ENCODE measurements around the gene CRIP1. TPM values are rescaled to one million over a fixed set of nuclear protein-coding genes. Genes with fewer than 3 reads are reported as not detected.
A peak's percentile ranks its signal among the peaks of the same experiment; 100 is the strongest.

CRIP1 gene
- total RNA-seq, 1 donor from 2014 or later, result 99.3 TPM

DNA sequence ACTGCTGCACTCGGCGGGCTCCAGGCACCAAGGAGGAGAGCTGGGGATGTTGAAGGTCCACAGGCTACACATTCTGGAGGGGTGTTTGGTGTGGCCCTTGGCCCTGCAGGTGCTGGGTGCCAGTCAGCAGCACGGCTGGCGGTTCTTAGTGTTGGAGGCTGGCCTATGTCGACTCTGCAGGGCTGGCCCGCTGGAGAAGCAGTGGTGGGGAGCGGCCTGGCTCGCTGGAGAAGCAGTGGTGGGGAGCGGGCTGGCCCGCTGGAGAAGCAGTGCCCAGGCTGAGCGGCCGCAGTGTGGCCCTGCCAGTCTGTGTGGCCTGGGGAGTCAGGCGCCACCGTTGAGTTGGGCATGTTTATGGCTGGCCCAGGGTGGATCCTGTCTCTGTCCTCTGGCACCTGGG lies 39.7 kb upstream of the CRIP1 start:
- Mint-ChIP-seq H3K9me3 (no peaks in the 10 kb centered on the region), H3K4me1 (no peaks in the 10 kb centered on the region), H3K4me3 (no peak overlapping the region), H3K27me3 (no peaks in the 10 kb centered on the region), H3K27ac (no peak overlapping the region), H3K36me3 (ENCODE audit: low read depth) (peaks cover 10% of the 10 kb centered on the region)
- no peak for DNase-seq
- intact Hi-C loops (cut with micrococcal nuclease), result no loop called here

- Mint-ChIP-seq H3K9me3 (no peaks in the 10 kb centered on the region), H3K4me1 (no peaks in the 10 kb centered on the region), H3K4me3 (no peak overlapping the region), H3K27ac (no peak overlapping the region), H3K36me3 (ENCODE audit: low read depth) (peaks cover 6% of the 10 kb centered on the region), H3K27me3 (no peaks in the 10 kb centered on the region)
- intact Hi-C loops (cut with micrococcal nuclease), result no loop called here
- DNase-seq, result no peak
Measured at GRCh38 chr14:105447651-105448640, 38.7 kb upstream of the CRIP1 start.

DNA sequence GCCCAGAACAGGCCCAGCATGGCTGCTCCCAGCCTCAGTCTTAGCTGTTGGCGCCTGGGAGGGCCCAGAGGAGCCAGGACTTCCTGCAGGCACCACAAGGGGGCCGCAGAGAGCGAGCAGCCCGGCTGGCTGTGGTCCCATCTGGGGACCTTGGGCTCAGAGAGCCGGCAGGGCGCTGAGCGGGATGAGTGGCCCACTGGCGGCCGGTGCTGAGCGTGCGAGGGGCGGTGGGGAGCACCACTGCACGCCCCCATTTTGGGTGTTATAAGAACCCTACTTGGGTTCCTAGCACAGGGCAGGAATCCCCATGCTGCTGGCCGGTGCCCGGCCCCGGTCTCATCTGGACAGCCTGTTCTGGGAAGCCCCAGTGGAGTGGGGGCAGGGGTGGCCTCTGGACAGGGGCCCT lies 38.0 kb upstream of the CRIP1 start:
- no peak overlapping the region for H3K27ac Mint-ChIP-seq
- intact Hi-C loops (cut with micrococcal nuclease), result no loop called here
- H3K36me3 Mint-ChIP-seq (ENCODE audit: low read depth), result peaks cover 7% of the 10 kb centered on the region
- no peaks in the 10 kb centered on the region for H3K4me1 Mint-ChIP-seq
- no peak overlapping the region for H3K4me3 Mint-ChIP-seq
- H3K27me3 Mint-ChIP-seq, result no peaks in the 10 kb centered on the region
- DNase-seq, result peak; percentile 90
- no peaks in the 10 kb centered on the region for H3K9me3 Mint-ChIP-seq

- DNase-seq, result no peak
- H3K4me1 Mint-ChIP-seq, result peaks cover 2% of the 10 kb centered on the region
- H3K27me3 Mint-ChIP-seq, result no peaks in the 10 kb centered on the region
- peaks cover 11% of the 10 kb centered on the region for H3K36me3 Mint-ChIP-seq (ENCODE audit: low read depth)
- no peak overlapping the region for H3K4me3 Mint-ChIP-seq
- no peaks in the 10 kb centered on the region for H3K9me3 Mint-ChIP-seq
- H3K27ac Mint-ChIP-seq, result no peak overlapping the region
- intact Hi-C loops (cut with micrococcal nuclease), result no loop called here
Measured at GRCh38 chr14:105449276-105450122, 37.2 kb upstream of the CRIP1 start.

DNA sequence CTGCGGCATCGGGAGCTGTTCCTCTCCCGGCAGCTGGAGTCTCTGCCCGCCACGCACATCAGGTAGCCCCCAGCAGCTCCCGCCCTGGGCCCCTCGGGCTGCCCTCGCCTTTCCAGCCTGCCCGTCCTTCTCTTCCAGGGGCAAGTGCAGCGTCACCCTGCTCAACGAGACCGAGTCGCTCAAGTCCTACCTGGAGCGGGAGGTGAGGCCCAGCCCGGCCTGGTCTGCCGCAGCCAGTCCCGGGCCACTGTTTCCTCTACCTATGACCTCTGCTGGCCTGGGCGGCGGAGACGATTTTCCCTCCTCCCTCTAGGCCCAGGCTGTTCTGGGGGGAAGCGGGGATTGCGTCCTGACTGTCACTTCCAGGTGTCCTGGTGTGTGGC lies 36.6 kb upstream of the CRIP1 start:
- peaks cover 2% of the 10 kb centered on the region for H3K4me1 Mint-ChIP-seq
- no peaks in the 10 kb centered on the region for H3K27me3 Mint-ChIP-seq
- DNase-seq, result no peak
- H3K4me3 Mint-ChIP-seq, result no peak overlapping the region
- H3K9me3 Mint-ChIP-seq, result no peaks in the 10 kb centered on the region
- no peak overlapping the region for H3K27ac Mint-ChIP-seq
- peaks cover 11% of the 10 kb centered on the region for H3K36me3 Mint-ChIP-seq (ENCODE audit: low read depth)
- intact Hi-C loops (cut with micrococcal nuclease), result no loop called here

- Mint-ChIP-seq H3K27me3 (no peaks in the 10 kb centered on the region), H3K36me3 (ENCODE audit: low read depth) (peaks cover 15% of the 10 kb centered on the region), H3K27ac (no peak overlapping the region), H3K4me1 (peaks cover 2% of the 10 kb centered on the region), H3K9me3 (no peaks in the 10 kb centered on the region), H3K4me3 (no peak overlapping the region)
- intact Hi-C loops (cut with micrococcal nuclease), result no loop called here
- no peak for DNase-seq
Measured at GRCh38 chr14:105450864-105451720, 35.6 kb upstream of the CRIP1 start.

DNA sequence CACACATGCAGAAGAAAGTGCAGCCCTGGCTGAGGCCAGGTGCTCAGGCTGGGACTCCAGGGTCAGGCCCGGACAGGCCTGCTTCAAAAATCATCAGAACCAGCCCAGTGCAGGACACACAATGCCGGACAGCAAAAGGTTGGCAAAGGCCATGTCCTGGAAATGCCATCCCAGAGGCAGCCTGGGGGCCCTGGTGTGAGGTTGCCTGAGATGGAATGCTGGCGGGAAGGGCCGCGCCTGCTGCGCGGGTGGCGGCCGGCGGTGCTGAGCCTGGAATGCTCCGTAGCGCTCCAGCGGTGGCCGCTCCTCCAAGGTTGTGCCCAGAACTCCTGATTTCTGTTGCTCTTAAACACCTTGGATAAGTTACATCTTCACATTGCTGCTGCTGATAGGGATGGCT lies 33.7 kb upstream of the CRIP1 start:
- intact Hi-C loops (cut with micrococcal nuclease), result no loop called here
- Mint-ChIP-seq H3K4me3 (no peak overlapping the region), H3K27ac (no peak overlapping the region), H3K27me3 (no peaks in the 10 kb centered on the region), H3K4me1 (peaks cover 2% of the 10 kb centered on the region), H3K36me3 (ENCODE audit: low read depth) (peaks cover 16% of the 10 kb centered on the region), H3K9me3 (no peaks in the 10 kb centered on the region)
- no peak for DNase-seq

DNA sequence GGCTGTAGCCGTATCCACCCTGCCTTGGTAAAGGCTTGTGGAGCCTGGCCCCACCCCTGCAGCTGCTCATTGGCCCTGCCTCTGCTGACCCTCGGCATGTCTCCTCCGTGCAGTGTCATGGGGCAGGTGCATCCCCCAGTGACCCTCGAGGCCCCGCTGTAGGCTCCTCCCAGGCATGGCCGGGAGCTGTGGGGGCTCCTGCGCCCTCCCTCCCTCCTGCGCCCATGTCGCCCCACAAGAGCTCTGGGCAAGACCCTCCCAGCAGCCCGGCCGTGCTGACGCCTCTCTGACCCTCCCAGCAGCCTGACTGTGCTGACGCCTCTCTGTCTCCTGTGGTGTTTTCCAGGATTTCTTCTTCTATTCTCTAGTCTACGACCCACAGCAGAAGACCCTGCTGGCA lies 32.8 kb upstream of the CRIP1 start:
- Mint-ChIP-seq H3K27me3 (no peaks in the 10 kb centered on the region), H3K27ac (peak overlapping the region; percentile 15), H3K4me1 (peaks cover 2% of the 10 kb centered on the region), H3K36me3 (ENCODE audit: low read depth) (peaks cover 16% of the 10 kb centered on the region), H3K4me3 (no peak overlapping the region), H3K9me3 (no peaks in the 10 kb centered on the region)
- DNase-seq, result no peak
- intact Hi-C loops (cut with micrococcal nuclease), result no loop called here

DNA sequence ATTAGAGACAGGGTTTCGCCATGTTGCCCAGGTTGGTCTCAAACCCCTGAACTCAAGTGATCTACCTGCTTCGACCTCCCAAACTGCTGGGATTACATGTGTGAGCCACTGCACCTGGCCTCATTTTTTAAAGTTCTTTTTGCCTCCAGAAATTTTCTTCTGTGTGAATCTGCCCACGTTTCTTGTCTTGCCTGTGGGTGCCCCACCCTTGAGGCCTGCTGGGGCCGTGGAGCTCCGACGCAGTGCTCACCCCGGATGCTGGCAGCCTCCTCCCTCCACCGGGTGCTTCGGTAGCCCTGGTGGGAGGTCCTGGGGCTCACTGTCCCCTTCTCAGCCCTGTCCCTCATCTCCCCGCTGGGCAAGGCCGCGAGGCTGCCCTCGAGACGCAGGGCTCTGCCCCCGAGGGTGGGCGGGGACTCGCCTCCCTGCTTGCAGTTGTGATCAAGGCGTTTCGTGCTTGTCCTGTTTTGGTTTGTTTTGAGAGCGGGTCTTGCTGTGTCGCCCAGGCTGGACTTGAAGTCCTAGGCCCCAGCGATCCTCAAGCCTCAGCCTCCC lies 31.5 kb upstream of the CRIP1 start:
- H3K9me3 Mint-ChIP-seq, result no peaks in the 10 kb centered on the region
- DNase-seq, result no peak
- H3K27me3 Mint-ChIP-seq, result no peaks in the 10 kb centered on the region
- intact Hi-C loops (cut with micrococcal nuclease), result no loop called here
- peaks cover 2% of the 10 kb centered on the region for H3K4me1 Mint-ChIP-seq
- no peak overlapping the region for H3K4me3 Mint-ChIP-seq
- H3K36me3 Mint-ChIP-seq (ENCODE audit: low read depth), result peaks cover 15% of the 10 kb centered on the region
- H3K27ac Mint-ChIP-seq, result no peak overlapping the region

GRCh38 chr14:105455766-105456660 lies 30.7 kb upstream of the CRIP1 start:
- H3K9me3 Mint-ChIP-seq, result no peaks in the 10 kb centered on the region
- intact Hi-C loops (cut with micrococcal nuclease), result no loop called here
- H3K4me3 Mint-ChIP-seq, result no peak overlapping the region
- no peaks in the 10 kb centered on the region for H3K27me3 Mint-ChIP-seq
- no peak for DNase-seq
- H3K36me3 Mint-ChIP-seq (ENCODE audit: low read depth), result peaks cover 15% of the 10 kb centered on the region
- H3K4me1 Mint-ChIP-seq, result peaks cover 2% of the 10 kb centered on the region
- H3K27ac Mint-ChIP-seq, result no peak overlapping the region

GRCh38 chr14:105456736-105457617 lies 29.7 kb upstream of the CRIP1 start:
- Mint-ChIP-seq H3K27ac (no peak overlapping the region), H3K4me1 (peaks cover 2% of the 10 kb centered on the region), H3K27me3 (no peaks in the 10 kb centered on the region), H3K36me3 (ENCODE audit: low read depth) (peaks cover 19% of the 10 kb centered on the region), H3K9me3 (no peaks in the 10 kb centered on the region), H3K4me3 (no peak overlapping the region)
- DNase-seq, result no peak
- intact Hi-C loops (cut with micrococcal nuclease), result no loop called here

- Mint-ChIP-seq H3K36me3 (ENCODE audit: low read depth) (peaks cover 20% of the 10 kb centered on the region), H3K4me3 (no peak overlapping the region), H3K27ac (no peak overlapping the region), H3K27me3 (no peaks in the 10 kb centered on the region), H3K4me1 (peaks cover 2% of the 10 kb centered on the region), H3K9me3 (no peaks in the 10 kb centered on the region)
- intact Hi-C loops (cut with micrococcal nuclease), result no loop called here
- no peak for DNase-seq
Measured at GRCh38 chr14:105458010-105458409, 28.7 kb upstream of the CRIP1 start.

Data from activated CD4-positive, alpha-beta T cell treated with anti-CD3 and anti-CD28 coated beads, Interleukin-2, amount 10 ng/mL, durations not matched to agents 24 days and 14 days (primary cell).